CD4-positive, alpha-beta T cell treated with Interleukin-4 for 1 hour (primary cell): ENCODE results near the gene NRDC.
"Not testable (repeated sequence)": the region's sequence is repeated elsewhere in the genome, so short reads cannot be mapped to it uniquely, and the experiment has no call there.

Experiments
- DNase-seq, 2 donors: peaks; one replicate each; pipeline ENCODE4 v3.0.0-alpha.2; 2020 to 2022

The NRDC gene

GRCh38 chr1:51877434-51878307 is 856 bp downstream of the NRDC start:
- DNase-seq = peak; percentile 15 to 20

DNA sequence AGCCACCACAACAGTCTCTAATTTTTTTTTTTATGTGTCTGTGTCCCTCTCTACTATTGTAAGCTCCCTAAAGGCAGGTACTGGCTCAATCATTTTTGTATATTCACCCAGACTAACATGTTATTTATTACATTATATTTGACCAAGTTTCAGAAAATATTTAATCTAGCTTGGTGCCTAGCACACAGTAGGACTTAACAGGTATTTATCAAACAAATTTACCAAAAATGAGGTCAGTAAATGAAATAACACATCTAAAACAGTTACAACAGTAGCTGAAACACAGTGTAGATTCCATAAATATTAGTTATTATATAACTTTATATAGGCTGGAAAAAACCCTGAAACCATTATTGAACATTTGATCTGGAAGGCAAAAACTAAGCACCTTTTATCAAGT is 2.7 kb downstream of the NRDC start:
- DNase-seq = no peak

GRCh38 chr1:51875291-51875772 is 3.2 kb downstream of the NRDC start:
- DNase-seq = no peak

DNA sequence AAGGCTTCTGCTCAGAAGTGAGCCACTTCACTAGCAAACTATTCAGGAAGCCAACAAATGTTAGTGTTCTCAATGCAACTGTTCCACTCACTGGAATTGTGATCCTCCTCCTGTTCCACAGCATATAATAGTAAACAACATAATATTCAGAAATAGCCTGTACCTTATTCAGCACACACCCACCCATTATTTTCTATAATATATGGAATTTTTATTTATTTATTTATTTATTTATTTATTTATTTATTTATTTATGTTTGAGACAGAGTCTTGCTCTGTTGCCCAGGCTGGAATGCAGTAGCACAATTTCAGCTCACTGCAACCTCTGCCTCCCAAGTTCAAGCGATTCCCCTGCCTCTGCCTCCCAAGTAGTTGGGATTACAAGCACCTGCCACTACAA is 5.3 kb downstream of the NRDC start:
- not testable (repeated sequence) for DNase-seq

DNA sequence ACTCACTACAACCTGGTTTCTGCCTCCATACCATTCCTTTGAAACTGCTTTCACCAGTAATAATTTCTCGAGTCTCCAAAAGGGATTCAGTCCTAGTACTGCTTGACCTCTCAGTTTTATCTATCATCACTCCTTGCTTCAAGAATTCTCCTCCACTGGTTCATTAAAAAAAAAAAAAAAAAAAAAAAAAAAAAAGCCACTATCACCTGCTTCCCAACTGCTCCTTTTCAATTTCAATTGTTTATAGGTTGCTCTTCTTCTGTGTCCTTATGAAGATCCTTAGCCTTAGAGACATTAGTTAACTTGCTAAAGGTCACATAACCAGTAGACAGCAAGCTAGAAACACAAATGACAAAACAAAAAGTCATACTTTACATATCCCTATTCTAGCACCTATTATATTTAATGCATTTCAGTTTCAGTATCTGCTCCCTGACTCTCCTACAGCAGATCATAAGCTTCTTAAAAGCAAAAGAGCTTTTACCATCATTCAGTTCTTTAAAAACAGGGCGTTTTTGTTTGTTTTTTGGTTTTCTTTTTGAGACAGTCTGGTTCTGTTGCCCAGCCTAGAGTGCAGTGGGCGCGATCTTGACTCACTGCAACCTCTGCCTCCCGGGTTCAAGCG is 7.1 kb downstream of the NRDC start:
- DNase-seq = no peak

DNA sequence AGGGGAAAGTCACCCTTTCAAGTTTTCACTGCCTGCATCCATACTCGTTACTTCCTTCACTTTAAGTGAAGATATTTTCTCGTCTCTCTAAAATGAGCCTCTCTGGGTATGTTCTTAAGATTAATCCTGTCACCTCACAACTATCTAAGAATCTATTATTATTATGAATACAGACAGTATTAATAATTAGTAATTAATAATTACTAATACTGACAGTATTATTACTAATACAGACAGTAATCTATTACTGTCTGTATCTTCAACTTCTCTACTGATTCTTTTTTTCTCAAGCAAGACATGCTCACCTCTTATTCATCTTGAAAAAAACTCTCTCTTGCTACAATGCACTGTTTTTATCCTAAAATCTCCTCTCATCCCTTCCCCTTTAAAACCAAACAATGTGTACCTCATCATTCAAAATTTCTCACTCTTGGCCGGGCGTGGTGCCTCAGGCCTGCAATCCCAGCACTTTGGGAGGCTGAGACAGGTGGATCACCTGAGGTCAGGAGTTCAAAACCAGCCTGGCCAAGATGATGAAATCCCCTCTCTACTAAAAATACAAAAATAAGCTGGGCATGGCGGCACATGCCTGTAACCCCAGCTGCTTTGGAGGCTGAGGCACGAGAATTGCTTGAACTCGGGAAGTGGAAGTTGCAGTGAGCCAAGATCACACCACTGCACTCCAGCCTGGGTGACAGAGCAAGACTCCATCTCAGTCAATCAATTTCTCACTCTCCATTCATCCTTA is 7.8 kb downstream of the NRDC start:
- no peak for DNase-seq

- DNase-seq = no peak
Observed at GRCh38 chr1:51867479-51868232, 10.9 kb downstream of the NRDC start.

GRCh38 chr1:51863384-51863783 is 15.1 kb downstream of the NRDC start:
- DNase-seq = peak in 1 of 2 donors; percentile 28

- DNase-seq = no peak
Observed at GRCh38 chr1:51861669-51862068, 16.9 kb downstream of the NRDC start.

DNA sequence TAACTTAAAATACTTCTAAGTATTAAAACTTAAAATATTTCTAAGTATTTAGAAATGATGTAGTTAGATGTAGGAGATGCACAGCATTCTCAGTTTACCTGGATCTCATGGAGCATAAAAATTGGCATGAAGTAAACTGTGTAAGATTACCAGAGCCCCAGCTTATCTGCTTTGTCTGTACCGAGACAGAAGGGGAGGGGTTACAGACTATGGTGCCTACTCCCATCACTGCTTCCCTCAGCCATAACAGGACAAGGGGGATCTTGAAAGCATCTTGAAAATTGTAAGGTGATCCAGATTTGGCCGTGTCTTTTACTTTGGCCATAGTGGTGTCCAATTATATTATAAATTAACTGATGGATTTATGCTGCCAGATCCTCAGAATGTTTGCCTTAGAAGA is 18.8 kb downstream of the NRDC start:
- DNase-seq = no peak

- no peak for DNase-seq
Observed at GRCh38 chr1:51859333-51859732, 19.2 kb downstream of the NRDC start.

GRCh38 chr1:51858892-51859291 is 19.6 kb downstream of the NRDC start:
- no peak for DNase-seq

DNA sequence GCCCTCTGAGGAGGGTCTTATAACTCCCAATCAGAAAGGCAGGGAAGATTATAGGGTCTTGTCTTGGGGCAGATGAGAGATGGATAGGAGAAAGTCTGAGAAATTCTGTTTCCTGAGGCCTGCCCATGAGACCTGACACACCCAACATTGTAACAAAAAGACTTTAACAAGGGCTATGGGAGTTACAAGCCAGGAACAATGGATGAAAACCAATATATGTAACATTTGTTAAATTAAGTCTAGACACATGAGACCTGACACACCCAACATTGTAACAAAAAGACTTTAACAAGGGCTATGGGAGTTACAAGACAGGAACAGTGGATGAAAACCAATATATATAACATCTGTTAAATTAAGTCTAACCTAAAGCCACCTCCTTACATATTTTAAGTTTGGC is 21.8 kb downstream of the NRDC start:
- DNase-seq = no peak

GRCh38 chr1:51855624-51856023 is 22.9 kb downstream of the NRDC start:
- DNase-seq = no peak

DNA sequence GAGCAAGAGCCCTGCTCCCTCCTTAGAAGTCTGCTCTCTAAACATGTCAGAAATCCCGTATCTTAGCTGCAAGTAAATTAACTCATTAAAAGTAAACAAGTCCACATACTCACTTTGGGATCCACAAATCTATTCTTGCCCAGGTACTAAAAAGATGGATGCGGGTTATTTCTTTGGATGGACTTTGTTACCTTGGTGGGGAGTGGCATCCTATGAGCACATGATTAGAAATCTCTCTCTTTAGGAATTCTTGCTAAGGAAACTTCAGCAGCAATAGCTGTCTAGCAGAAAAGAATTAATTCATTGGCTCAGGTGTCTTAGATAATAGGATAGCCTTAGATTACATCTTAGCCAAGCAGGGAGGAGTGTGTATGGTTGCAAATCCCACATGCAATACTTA is 25.2 kb downstream of the NRDC start:
- DNase-seq = no peak

DNA sequence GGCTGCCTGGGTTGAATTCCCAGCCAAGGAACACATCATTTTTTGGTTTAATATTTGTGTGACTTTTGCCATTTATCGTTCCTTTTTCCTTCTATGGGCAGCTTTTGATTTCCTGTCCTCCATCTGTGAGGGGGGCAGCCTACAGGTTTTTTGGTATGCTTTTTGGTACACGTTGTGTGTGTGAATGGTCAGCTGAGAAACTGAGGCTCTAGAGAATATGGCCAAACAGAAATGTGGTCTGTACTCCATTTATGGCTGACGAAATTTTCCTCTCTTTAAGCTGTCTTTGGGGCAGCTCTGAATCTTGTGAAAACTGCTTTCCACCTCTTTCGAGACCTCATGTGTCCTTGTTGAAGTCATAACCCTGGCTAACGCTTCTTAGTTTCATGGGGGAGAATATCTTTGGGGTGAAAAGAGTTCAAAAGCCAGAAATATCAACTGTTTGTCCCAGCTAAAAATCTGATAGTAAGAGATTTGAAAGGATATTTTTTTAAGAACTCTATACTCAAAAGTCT is 26.6 kb downstream of the NRDC start:
- DNase-seq = no peak

DNA sequence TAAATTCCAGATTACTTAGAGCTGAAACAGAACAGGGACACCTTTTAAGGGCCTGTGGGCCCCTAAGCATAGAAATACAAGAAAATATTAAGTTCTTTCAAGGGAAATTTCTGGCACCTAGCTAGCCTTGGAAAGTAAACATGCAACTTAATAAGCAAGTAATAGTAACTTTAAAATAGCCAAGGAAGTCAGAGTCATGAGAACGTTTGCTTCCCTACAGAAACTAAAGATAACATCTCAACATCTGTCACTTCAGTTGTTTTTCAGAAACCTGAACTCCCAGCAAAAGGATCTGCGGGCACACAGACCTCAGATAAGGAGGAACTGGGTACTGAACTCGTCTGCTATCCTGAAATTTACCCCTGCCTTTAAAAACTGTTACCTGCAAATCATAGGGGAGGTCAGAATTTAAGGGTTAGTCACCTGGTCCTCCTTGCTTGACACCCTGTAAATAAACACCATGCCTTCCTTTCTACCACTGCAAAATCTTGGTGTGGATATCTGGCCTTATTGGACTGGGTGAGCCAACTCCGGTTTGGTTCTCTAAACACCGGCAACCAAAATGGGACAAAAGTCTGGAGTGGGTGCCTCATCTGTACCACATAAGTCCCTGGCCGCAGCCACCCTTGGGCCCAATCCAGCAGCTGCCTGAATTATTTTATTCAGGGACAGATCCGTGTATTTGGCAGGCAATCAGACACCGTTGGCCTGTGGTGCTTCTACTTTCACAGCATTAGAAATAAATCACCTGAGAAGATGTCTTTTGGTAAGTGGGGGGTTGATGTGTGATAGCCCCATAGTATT is 27.9 kb downstream of the NRDC start:
- DNase-seq = no peak

- DNase-seq = no peak
Observed at GRCh38 chr1:51847294-51847920, 31.1 kb downstream of the NRDC start.

- no peak for DNase-seq
Observed at GRCh38 chr1:51843948-51844347, 34.6 kb downstream of the NRDC start.

GRCh38 chr1:51842261-51842660 is 36.3 kb downstream of the NRDC start:
- DNase-seq = no peak

DNA sequence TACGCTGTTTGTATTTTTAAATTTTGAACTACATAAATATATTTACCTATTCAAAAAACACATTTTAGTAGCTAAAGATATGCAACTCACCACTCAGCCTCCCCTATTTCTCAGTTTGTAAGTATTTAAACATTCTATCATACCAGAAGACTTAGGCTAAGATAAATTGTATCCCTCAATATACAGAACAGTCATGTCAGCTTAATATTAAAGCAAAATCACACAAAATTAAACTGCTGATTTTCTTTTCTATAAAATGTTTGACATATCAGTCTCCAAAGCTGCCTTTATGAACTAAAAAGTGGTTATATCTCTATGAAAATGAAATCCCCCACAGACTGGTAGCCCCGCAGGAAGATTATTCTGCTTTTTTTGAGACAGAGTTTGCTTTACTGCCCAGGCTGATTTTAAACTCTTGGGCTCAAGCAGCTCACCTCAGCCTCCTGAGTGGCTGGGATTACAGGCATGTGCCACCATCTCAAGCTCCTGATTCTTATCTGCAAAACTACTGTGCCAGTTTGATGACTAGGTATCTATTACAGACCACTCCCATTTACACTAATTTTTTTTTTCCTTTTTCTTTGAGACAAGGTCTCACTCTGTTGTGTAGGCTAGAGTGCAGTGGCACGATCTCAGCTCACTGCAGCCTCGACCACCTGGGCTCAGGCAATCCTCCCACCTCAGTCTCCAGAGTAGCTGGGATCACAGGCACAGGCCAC is 37.6 kb downstream of the NRDC start:
- no peak for DNase-seq
